ENCODE data around the gene CACNB4.
"Not testable (repeated sequence)": the region's sequence is repeated elsewhere in the genome, so short reads cannot be mapped to it uniquely, and the experiment has no call there.

CACNB4 gene

GRCh38 chr2:152120430-152120829 is 21.6 kb upstream of the CACNB4 start:
- DNase-seq (ENCODE audit: low spot score) = no peak
- Histone ChIP-seq H3K4me3 (no peak overlapping the region), H3K27ac (no peak overlapping the region)
- TF ChIP-seq CTCF (IDR thresholded peaks at IDR 0.05) = no peak

GRCh38 chr2:152115952-152116351 is 17.1 kb upstream of the CACNB4 start:
- no peak for DNase-seq (ENCODE audit: low spot score)

GRCh38 chr2:152114366-152114765 is 15.5 kb upstream of the CACNB4 start:
- Histone ChIP-seq H3K27ac (no peak overlapping the region), H3K4me3 (no peak overlapping the region)
- no peak for DNase-seq (ENCODE audit: low spot score)
- TF ChIP-seq CTCF (IDR thresholded peaks at IDR 0.05) = no peak

More at GRCh38 chr2:152115952-152116351, 17.1 kb upstream of the CACNB4 start:
- Histone ChIP-seq H3K27ac (no peak overlapping the region), H3K4me3 (no peak overlapping the region)
- no peak for TF ChIP-seq CTCF (IDR thresholded peaks at IDR 0.05)

- DNase-seq (ENCODE audit: low spot score); H3K27ac ChIP-seq; H3K4me3 ChIP-seq: not testable (repeated sequence)
These were observed 8.3 kb upstream of the CACNB4 start for GRCh38 chr2:152107140-152107539.

GRCh38 chr2:152106464-152106863 is 7.6 kb upstream of the CACNB4 start:
- no peak for DNase-seq (ENCODE audit: low spot score)
- no peak for TF ChIP-seq CTCF (IDR thresholded peaks at IDR 0.05)
- H3K4me3 ChIP-seq = no peak overlapping the region
- no peak overlapping the region for H3K27ac ChIP-seq

GRCh38 chr2:152103271-152103670 is 4.4 kb upstream of the CACNB4 start:
- TF ChIP-seq CTCF (IDR thresholded peaks at IDR 0.05) = no peak
- no peak for DNase-seq (ENCODE audit: low spot score)
- no peak overlapping the region for H3K27ac ChIP-seq
- H3K4me3 ChIP-seq = no peak overlapping the region

- TF ChIP-seq CTCF (IDR thresholded peaks at IDR 0.05) = no peak
- no peak overlapping the region for H3K27ac ChIP-seq
- no peak for DNase-seq (ENCODE audit: low spot score)
- no peak overlapping the region for H3K4me3 ChIP-seq
These were observed 2.1 kb upstream of the CACNB4 start for GRCh38 chr2:152100961-152101360.
